ENCODE data around the gene HCK. TPM values are rescaled to one million over a fixed set of nuclear protein-coding genes. Genes with fewer than 3 reads are reported as not detected.
A peak's percentile ranks its signal among the peaks of the same experiment; 100 is the strongest.

HCK gene
- total RNA-seq, 1 donor from 2014 or later, result 99.9 TPM

DNA sequence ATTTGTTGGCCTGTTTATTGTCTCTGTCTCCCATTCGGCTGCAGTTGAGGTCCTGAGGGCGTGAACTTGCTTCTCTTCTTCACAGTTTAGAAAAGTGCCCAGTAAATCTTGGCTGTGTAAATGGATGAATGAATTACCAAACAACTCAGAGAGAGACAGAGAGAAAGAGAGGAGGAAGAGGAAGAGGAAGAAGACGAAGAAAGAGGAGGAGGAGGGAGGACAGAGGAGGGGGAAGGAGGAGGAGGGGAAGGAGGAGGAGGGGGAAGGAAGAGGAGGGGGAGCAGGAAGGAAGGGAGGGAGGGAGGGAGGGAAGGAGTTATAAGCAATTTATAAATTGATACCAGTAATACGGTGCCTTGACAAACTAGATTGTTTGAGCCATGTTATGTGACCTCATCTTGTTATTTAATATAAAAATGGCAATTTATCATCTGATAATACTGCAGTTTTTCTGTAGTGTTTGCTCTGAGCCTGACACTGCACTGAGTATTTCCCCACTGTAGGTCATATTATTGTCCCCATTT is 18.7 kb downstream of the HCK start:
- Histone ChIP-seq H3K36me3 (no peaks in the 10 kb centered on the region), H3K9me3 (no peaks in the 10 kb centered on the region), H3K27me3 (ENCODE audit: low read depth) (no peaks in the 10 kb centered on the region), H3K4me3 (no peak overlapping the region), H3K4me1 (no peaks in the 10 kb centered on the region), H3K27ac (no peak overlapping the region)
- TF ChIP-seq, protein P1, sequence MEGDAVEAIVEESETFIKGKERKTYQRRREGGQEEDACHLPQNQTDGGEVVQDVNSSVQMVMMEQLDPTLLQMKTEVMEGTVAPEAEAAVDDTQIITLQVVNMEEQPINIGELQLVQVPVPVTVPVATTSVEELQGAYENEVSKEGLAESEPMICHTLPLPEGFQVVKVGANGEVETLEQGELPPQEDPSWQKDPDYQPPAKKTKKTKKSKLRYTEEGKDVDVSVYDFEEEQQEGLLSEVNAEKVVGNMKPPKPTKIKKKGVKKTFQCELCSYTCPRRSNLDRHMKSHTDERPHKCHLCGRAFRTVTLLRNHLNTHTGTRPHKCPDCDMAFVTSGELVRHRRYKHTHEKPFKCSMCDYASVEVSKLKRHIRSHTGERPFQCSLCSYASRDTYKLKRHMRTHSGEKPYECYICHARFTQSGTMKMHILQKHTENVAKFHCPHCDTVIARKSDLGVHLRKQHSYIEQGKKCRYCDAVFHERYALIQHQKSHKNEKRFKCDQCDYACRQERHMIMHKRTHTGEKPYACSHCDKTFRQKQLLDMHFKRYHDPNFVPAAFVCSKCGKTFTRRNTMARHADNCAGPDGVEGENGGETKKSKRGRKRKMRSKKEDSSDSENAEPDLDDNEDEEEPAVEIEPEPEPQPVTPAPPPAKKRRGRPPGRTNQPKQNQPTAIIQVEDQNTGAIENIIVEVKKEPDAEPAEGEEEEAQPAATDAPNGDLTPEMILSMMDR (IDR thresholded peaks at IDR 0.05), result no peak
- ATAC-seq, result no peak
- DNase-seq, result no peak
- intact Hi-C loops (cut with DNase I), result no loop called here

DNA sequence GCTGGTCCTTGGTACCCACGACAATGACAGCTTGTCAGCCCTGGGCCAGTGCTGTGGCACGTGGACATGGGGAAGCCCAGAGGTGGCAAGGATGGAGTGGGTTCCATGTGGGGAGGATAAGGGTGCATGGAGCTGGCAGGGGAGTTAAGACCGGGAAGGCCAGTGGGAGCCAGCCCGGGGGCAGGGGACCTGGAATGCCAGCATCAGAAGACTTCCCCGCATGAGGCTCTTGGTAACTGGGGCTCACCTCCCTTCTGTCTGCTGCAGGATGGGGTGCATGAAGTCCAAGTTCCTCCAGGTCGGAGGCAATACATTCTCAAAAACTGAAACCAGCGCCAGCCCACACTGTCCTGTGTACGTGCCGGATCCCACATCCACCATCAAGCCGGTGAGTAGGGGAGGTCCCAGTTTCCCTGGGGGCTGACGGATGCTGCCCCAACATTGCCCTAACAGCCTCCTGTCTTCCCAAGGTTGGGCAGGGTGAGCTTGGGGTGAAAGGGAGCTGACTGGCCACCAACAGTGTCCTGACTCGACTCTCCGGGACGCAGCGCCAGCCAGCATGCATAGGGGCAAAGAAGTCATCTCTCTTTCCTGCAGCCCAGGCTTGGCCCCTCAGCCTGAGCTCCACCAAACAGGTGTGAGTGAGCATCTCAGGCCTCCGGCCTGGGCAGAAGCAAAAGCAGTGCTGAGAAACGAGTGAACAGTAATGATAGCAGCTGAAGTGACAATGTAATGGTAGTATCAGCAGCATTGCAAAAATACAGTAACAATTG is 19.5 kb downstream of the HCK start:
- Histone ChIP-seq H3K36me3 (no peaks in the 10 kb centered on the region), H3K9me3 (no peaks in the 10 kb centered on the region), H3K27ac (no peak overlapping the region), H3K4me3 (no peak overlapping the region), H3K4me1 (no peaks in the 10 kb centered on the region), H3K27me3 (ENCODE audit: low read depth) (no peaks in the 10 kb centered on the region)
- DNase-seq (no peak), ATAC-seq (no peak)
- TF ChIP-seq, protein P1 (IDR thresholded peaks at IDR 0.05), result no peak
- intact Hi-C loops (cut with DNase I), result no loop called here

DNA sequence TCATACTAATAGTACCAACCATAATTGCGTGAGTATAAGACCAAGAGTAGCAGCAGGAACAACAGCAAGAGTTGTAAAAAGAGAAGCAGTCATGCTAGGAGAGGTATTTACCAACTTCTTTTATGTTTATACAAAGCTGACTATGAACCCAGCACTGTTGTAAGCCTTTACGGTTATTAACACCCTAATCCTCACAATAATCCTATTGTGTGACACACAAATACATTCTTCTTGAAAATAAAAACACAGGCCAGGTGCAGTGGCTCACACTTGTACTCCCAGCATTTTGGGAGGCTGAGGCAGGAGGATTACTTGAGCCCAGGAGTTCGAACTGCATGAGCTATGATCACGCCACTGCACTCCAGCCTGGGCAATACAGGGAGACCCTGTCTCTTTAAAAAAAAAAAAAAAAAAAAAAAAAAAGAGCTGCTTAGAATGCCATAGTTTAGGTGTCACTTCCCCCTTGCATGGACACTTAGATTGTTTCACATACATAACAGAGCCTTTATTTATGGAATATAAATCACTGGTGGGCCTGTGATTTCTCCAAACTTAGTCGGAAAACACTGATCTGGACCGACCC is 20.2 kb downstream of the HCK start:
- H3K4me1 ChIP-seq, result no peaks in the 10 kb centered on the region
- intact Hi-C loops (cut with DNase I), result no loop called here
- H3K27me3 ChIP-seq (ENCODE audit: low read depth), result no peaks in the 10 kb centered on the region
- no peak overlapping the region for H3K4me3 ChIP-seq
- ATAC-seq (no peak), DNase-seq (no peak)
- H3K27ac ChIP-seq, result no peak overlapping the region
- H3K36me3 ChIP-seq, result no peaks in the 10 kb centered on the region
- TF ChIP-seq, protein P1 (IDR thresholded peaks at IDR 0.05), result no peak
- H3K9me3 ChIP-seq, result no peaks in the 10 kb centered on the region

DNA sequence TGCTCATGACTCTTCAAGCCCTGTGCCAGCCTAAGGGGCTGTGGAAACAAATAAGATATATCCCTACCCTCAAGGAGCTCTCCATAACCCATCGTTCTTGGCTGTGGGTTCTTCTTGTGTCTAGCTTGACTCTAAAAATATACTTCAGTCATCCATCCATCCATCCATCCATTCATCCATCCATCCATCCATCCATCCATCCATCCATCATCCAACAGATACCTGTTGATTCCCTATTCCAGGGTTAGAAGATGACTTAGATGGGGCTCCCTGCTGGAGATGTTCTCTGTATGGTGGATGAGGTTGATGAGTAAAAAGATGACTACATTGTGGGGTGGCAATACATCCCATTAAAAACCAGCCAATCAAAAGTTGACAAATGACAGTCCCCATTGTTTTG is 23.5 kb downstream of the HCK start:
- intact Hi-C loops (cut with DNase I), result no loop called here
- no peaks in the 10 kb centered on the region for H3K9me3 ChIP-seq

DNA sequence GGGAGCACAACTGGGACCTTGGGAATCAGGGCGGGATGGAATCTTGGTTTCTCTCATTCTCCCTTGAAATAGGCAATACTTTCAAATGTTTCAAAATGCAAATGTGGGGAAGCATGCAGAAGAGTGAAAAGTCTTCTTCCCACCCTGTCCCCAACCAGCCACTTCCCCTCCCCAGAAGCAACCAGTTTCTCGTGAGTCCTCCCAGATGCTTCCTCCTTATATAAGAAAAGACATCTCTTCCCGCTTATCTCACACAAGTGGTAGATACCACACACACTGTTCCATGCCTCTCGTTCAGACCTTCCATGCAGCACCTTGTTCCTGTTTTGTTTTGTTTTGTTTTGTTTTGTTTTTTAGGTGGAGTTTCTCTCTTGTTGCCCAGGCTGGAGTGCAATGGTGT is 25.1 kb downstream of the HCK start:
- TF ChIP-seq, protein P1 (IDR thresholded peaks at IDR 0.05), result no peak
- DNase-seq (no peak), ATAC-seq (peak; percentile 18 to 67)
- intact Hi-C loops (cut with DNase I), result no loop called here
- H3K4me1 ChIP-seq, result no peaks in the 10 kb centered on the region
- peaks cover 8% of the 10 kb centered on the region for H3K27me3 ChIP-seq (ENCODE audit: low read depth)
- H3K9me3 ChIP-seq, result no peaks in the 10 kb centered on the region
- H3K27ac ChIP-seq, result no peak overlapping the region
- no peak overlapping the region for H3K4me3 ChIP-seq
- peaks cover 4% of the 10 kb centered on the region for H3K36me3 ChIP-seq

More for the DNA sequence above, 23.5 kb downstream of the HCK start:
- H3K4me1 ChIP-seq, result no peaks in the 10 kb centered on the region
- no peak overlapping the region for H3K27ac ChIP-seq
- ATAC-seq, result no peak
- H3K36me3 ChIP-seq, result peaks cover 2% of the 10 kb centered on the region
- TF ChIP-seq, protein P1 (IDR thresholded peaks at IDR 0.05), result no peak
- H3K4me3 ChIP-seq, result no peak overlapping the region
- no peaks in the 10 kb centered on the region for H3K27me3 ChIP-seq (ENCODE audit: low read depth)
- DNase-seq, result no peak
